ENCODE data around the gene BIRC7. TPM values are rescaled to one million over a fixed set of nuclear protein-coding genes. Genes with fewer than 3 reads are reported as not detected.

BIRC7 gene
- total and polyA plus RNA-seq, 10 donors = 0.40 to 2.9 (median 1.2) TPM; not detected in 2

DNA sequence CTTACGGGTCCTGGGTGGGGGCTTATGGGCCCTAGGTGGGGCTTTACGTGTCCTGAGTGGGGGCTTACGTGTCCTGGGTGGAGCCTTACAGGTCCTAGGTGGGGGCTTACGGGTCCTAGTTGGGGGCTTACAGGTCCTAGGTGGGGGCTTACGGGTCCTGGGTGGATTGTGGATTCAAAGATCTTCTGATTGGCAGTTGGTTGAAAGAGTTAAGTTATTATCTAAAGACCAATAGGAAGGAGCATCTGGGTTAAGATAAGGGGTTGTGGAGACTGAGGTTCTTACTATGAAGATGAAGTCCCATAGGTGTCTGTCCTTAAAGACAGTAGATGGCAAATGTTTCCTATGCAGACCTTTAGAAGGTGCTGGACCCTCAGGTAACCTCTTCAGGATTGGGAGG lies 8.4 kb upstream of the BIRC7 start:
- no peak for DNase-seq
- Histone ChIP-seq H3K9me3 (no peaks in the 10 kb centered on the region), H3K27me3 (replicated peaks in 1 of 7) (peaks cover 0 to 54% (median 33%) of the 10 kb centered on the region in 7 donors), H3K36me3 (no peaks in the 10 kb centered on the region), H3K4me1 (no peaks in the 10 kb centered on the region), H3K27ac (no peak overlapping the region), H3K4me3 (no peak overlapping the region)
- TF ChIP-seq, protein P1, sequence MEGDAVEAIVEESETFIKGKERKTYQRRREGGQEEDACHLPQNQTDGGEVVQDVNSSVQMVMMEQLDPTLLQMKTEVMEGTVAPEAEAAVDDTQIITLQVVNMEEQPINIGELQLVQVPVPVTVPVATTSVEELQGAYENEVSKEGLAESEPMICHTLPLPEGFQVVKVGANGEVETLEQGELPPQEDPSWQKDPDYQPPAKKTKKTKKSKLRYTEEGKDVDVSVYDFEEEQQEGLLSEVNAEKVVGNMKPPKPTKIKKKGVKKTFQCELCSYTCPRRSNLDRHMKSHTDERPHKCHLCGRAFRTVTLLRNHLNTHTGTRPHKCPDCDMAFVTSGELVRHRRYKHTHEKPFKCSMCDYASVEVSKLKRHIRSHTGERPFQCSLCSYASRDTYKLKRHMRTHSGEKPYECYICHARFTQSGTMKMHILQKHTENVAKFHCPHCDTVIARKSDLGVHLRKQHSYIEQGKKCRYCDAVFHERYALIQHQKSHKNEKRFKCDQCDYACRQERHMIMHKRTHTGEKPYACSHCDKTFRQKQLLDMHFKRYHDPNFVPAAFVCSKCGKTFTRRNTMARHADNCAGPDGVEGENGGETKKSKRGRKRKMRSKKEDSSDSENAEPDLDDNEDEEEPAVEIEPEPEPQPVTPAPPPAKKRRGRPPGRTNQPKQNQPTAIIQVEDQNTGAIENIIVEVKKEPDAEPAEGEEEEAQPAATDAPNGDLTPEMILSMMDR (IDR thresholded peaks at IDR 0.05 in 8 of 11, conservative IDR thresholded peaks at IDR 0.05 in 3 of 11) = no peak
- 82 to 95% (median 93%) methylated on average over 4 to 5 of the region's 5 CpGs for WGBS, 5 donors
- intact Hi-C loops (cut with DNase I; ENCODE audit: low total_unique reads) = no loop called here

DNA sequence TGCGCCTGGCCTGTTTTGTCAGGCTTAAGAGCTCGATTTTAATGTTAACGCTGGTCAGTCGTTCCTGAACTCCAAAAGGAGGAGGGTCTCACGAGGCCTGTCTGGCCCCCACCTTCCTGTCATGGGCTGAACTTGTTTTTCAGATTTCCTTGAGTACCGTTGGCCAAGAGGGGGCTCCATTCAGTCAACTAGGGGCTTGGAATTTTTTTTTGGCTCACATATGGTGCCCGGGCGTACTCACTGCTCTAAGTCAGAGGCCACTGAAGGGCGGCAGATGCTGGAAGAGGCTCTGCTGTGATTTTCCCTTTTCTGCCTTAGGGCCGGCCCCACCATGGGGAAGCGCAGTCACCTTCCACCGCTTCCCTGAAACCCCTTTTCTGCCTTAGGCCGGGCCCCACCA lies 6.9 kb upstream of the BIRC7 start:
- TF ChIP-seq, protein P1 (IDR thresholded peaks at IDR 0.05 in 8 of 11, conservative IDR thresholded peaks at IDR 0.05 in 3 of 11) = no peak
- TF ChIP-seq POLR2AphosphoS5 (IDR thresholded peaks at IDR 0.05) (no peak), POLR2A (IDR thresholded peaks at IDR 0.05) (no peak)
- Histone ChIP-seq H3K4me1 (no peaks in the 10 kb centered on the region), H3K4me3 (no peak overlapping the region), H3K9me3 (no peaks in the 10 kb centered on the region), H3K36me3 (no peaks in the 10 kb centered on the region), H3K27ac (no peak overlapping the region), H3K27me3 (replicated peaks in 1 of 7) (peaks cover 0 to 58% (median 47%) of the 10 kb centered on the region in 7 donors)
- intact Hi-C loops (cut with DNase I; ENCODE audit: low total_unique reads) = no loop called here
- WGBS, 5 donors = 47 to 63% (median 56%) methylated on average over 13 of the region's 13 CpGs
- no peak for DNase-seq

DNA sequence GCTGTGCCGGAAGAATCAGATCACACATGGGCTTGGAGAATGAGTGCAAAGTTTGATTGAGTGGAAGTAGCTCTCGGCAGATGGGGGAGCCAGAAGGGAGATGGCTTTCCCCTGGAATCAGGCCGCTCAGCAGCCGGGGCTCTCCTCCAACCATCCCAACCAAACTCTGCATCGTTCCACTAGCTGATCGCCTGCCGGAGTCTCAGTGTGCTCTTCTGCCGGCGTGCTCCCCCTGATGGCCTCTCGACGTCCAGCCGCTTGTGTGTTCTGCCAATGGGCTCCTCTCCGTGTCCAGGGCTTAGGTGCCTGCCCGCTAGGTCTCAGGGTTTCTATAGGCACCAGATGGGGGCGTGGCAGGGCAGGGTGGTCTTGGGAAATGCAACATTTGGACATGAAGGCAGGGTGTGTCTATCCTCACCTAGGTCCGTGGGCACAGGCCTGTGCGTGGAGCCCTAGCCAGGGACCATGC lies 4.9 kb upstream of the BIRC7 start:
- no peak for TF ChIP-seq POLR2A (IDR thresholded peaks at IDR 0.05)
- TF ChIP-seq, protein P1 (IDR thresholded peaks at IDR 0.05 in 8 of 11, conservative IDR thresholded peaks at IDR 0.05 in 3 of 11) = peak in 5 of 11 experiments; percentile 17 to 42 (median 31)
- TF ChIP-seq POLR2AphosphoS5 (IDR thresholded peaks at IDR 0.05) = no peak
- H3K4me1 ChIP-seq = peaks cover 0 to 11% (median 6%) of the 10 kb centered on the region in 6 donors
- no peaks in the 10 kb centered on the region for H3K9me3 ChIP-seq
- no peak overlapping the region for H3K4me3 ChIP-seq
- H3K27ac ChIP-seq = no peak overlapping the region
- H3K27me3 ChIP-seq (replicated peaks in 1 of 7) = peaks cover 0 to 79% (median 56%) of the 10 kb centered on the region in 7 donors
- whole genome bisulfite sequencing, 5 donors = 12 to 24% (median 18%) methylated on average over 9 to 17 of the region's 17 CpGs
- no peaks in the 10 kb centered on the region for H3K36me3 ChIP-seq
- no peak for DNase-seq
- intact Hi-C loops (cut with DNase I; ENCODE audit: low total_unique reads) = no loop called here

DNA sequence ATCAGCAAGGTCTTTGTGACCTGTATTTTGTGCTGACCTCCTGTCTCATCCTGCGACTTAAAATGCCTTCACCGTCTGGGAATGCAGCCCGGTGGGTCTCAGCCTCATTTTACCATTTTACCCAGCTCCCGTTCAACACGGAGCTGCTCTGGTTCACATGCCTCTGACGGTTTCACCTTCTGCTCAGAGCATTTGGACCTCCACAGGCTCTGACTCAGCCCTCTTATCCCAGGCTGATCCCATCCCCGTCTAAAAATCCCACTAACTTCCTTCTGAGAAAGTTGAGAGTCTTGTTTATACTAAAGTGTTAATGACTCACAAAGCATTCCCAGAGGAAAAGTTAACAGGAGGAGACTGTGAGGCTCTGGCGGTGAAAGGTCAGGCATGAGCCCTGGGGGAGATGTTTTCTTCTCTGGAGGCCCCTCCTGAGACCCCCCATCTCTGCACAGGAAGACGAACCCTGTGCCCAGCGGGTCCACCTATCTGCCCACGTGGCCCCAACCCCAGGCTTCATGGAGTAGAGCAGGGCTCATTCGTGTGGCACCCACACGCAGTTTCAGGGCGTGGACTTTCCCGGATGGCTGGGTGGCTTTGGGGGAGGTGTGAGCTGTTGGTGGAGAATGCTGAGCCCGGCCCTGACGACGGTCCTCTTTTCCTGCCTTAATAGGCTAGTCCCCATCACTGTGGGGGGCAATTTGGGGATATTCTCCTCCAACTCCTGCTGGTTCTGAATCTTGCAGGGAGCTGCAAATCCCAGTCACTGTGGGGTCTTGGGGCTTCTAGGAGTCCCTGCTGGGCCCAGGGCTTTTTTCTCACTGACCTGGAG lies 3.3 kb upstream of the BIRC7 start:
- H3K27ac ChIP-seq = no peak overlapping the region
- no peak overlapping the region for H3K4me3 ChIP-seq
- no peak for DNase-seq
- no peaks in the 10 kb centered on the region for H3K9me3 ChIP-seq
- H3K4me1 ChIP-seq = peaks cover 0 to 21% (median 7%) of the 10 kb centered on the region in 6 donors
- WGBS, 5 donors = 54 to 67% (median 59%) methylated on average over 10 to 18 of the region's 18 CpGs
- H3K27me3 ChIP-seq (replicated peaks in 1 of 7) = peaks cover 0 to 91% (median 56%) of the 10 kb centered on the region in 7 donors
- no peaks in the 10 kb centered on the region for H3K36me3 ChIP-seq
- TF ChIP-seq, protein P1 (IDR thresholded peaks at IDR 0.05 in 8 of 11, conservative IDR thresholded peaks at IDR 0.05 in 3 of 11) = no peak
- TF ChIP-seq POLR2A (IDR thresholded peaks at IDR 0.05) = no peak
- TF ChIP-seq POLR2AphosphoS5 (IDR thresholded peaks at IDR 0.05) = no peak
- intact Hi-C loops (cut with DNase I; ENCODE audit: low total_unique reads) = no loop called here
